Neural progenitor cell (in vitro differentiated cells): ENCODE measurements around the gene DLX1. TPM values are rescaled to one million over a fixed set of nuclear protein-coding genes. Genes with fewer than 3 reads are reported as not detected.

ENCODE experiments used
- DNase-seq: peaks from one replicate; pipeline ENCODE4 v3.0.0-alpha.2; 2016; ENCODE audit warnings: low spot score
- H2AFZ ChIP-seq: fragments of 200-600 bp; sonication (generic); replicated peaks from 2 replicates; pipeline ENCODE4 v1.6.1; 2016; ENCODE audit warnings: antibody characterized with exemption
- H3F3A ChIP-seq: fragments of 200-600 bp; sonication (generic); 2 replicates; pipeline ENCODE4 v1.6.1; 2016; ENCODE audit warnings: antibody characterized with exemption, low read depth
- H3K27ac ChIP-seq: fragments of 200-600 bp; sonication (generic); 2 replicates; pipeline ENCODE4 v1.5.1; 2016; ENCODE audit warnings: mild to moderate bottlenecking
- H3K27me3 ChIP-seq: fragments of 200-600 bp; sonication (generic); 2 replicates; pipeline ENCODE4 v1.6.1; 2016; ENCODE audit warnings: mild to moderate bottlenecking, moderate library complexity
- H3K36me3 ChIP-seq: fragments of 200-600 bp; sonication (generic); 2 replicates; pipeline ENCODE4 v1.5.1; 2016
- H3K4me1 ChIP-seq: fragments of 200-600 bp; sonication (generic); 2 replicates; pipeline ENCODE4 v1.6.1; 2016; ENCODE audit warnings: mixed run types
- H3K4me2 ChIP-seq: fragments of 200-600 bp; sonication (generic); 2 replicates; pipeline ENCODE4 v1.6.1; 2016
- H3K4me3 ChIP-seq: fragments of 200-600 bp; sonication (generic); 2 replicates; pipeline ENCODE4 v1.5.1; 2016
- H3K79me2 ChIP-seq: fragments of 200-600 bp; sonication (generic); 2 replicates; pipeline ENCODE4 v1.6.1; 2016; ENCODE audit warnings: low read depth
- H3K9ac ChIP-seq: fragments of 200-600 bp; sonication (generic); 2 replicates; pipeline ENCODE4 v1.6.1; 2016
- H3K9me3 ChIP-seq: fragments of 200-600 bp; sonication (generic); 2 replicates; pipeline ENCODE4 v1.5.1; 2016; ENCODE audit warnings: low read depth
- H4K20me1 ChIP-seq: fragments of 200-600 bp; sonication (generic); 2 replicates; pipeline ENCODE4 v1.6.1; 2016; ENCODE audit warnings: low read depth
- H3K27ac Mint-ChIP-seq: 3 replicates; pipeline ENCODE4 v1.8.0; 2021; ENCODE audit warnings: mixed read lengths
- H3K27me3 Mint-ChIP-seq: 2 replicates; pipeline ENCODE4 v1.8.0; 2022; ENCODE audit warnings: low read depth, mild to moderate bottlenecking, inconsistent platforms, moderate library complexity, mixed read lengths; ENCODE audit not compliant: insufficient read depth
- H3K36me3 Mint-ChIP-seq: 3 replicates; pipeline ENCODE4 v1.8.0; 2021; ENCODE audit warnings: mixed read lengths
- H3K4me1 Mint-ChIP-seq: 3 replicates; pipeline ENCODE4 v1.8.0; 2021; ENCODE audit warnings: mixed read lengths
- H3K4me3 Mint-ChIP-seq: 3 replicates; pipeline ENCODE4 v1.8.0; 2021; ENCODE audit warnings: mild to moderate bottlenecking, moderate library complexity, mixed read lengths
- H3K9me3 Mint-ChIP-seq: 3 replicates; pipeline ENCODE4 v1.8.0; 2020; ENCODE audit warnings: mixed read lengths
- CTCF ChIP-seq: fragments of 200-600 bp; sonication (generic); IDR thresholded peaks from 2 replicates; pipeline ENCODE4 v1.5.1; 2017; ENCODE audit warnings: antibody characterized with exemption, mild to moderate bottlenecking
- EZH2 ChIP-seq: fragments of 200-600 bp; sonication (generic); IDR thresholded peaks from 2 replicates; pipeline ENCODE4 v1.6.1; 2017; ENCODE audit warnings: antibody characterized with exemption, mild to moderate bottlenecking, moderate library complexity
- EZH2phosphoT487 ChIP-seq: fragments of 200-600 bp; sonication (generic); IDR thresholded peaks from 2 replicates; pipeline ENCODE4 v1.6.1; 2017; ENCODE audit warnings: antibody characterized with exemption
- total RNA-seq: library from RNA; depleted of rRNA; stranded (reverse); fragments of >200 nt; gene quantifications from 2 replicates; pipeline ENCODE4 v1.2.3, GENCODE V29; 2015; ENCODE audit warnings: low replicate concordance

DLX1 gene
- total RNA-seq, 1 donor from 2014 or later, result not detected

DNA sequence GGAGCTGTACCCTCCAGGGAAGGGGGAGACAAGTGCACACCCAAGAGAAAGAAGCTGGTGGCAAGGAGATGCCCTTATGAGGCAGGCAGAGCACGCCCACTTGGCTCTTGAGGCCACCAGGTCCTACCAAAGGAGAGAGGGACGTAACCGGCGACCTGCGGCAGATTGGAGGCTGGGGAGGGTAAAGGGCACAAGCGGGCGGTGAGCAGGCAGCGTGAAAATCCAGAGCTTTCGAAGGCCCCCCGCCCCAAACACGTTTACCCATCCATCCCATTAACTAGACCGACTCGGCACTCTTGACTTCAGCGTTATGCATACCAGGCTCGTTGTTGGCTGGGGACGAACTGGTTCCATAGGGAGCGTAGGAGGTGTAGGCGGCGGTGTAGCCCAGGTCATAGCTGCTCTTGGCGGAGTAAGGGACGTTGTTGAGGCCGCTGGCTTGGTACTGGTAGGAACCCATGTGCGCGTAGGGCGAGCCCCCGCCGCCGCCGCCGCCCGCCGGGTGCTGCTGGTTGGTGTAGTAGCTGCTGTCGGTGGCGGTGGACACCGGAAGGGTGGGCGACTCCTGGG is 16.6 kb downstream of the DLX1 start:
- H3K4me1 Mint-ChIP-seq, result peaks cover 44% of the 10 kb centered on the region
- H3K4me1 ChIP-seq, result peaks cover 45% of the 10 kb centered on the region
- H3F3A ChIP-seq, result peaks cover 76% of the 10 kb centered on the region
- H3K27me3 ChIP-seq, result peaks cover 100% of the 10 kb centered on the region
- peak overlapping the region; percentile 69 for H2AFZ ChIP-seq
- H4K20me1 ChIP-seq, result peaks cover 63% of the 10 kb centered on the region
- peaks cover 82% of the 10 kb centered on the region for H3K27me3 Mint-ChIP-seq
- no peaks in the 10 kb centered on the region for H3K9me3 Mint-ChIP-seq
- no peaks in the 10 kb centered on the region for H3K36me3 Mint-ChIP-seq
- peak overlapping the region; percentile 80 for H3K4me2 ChIP-seq
- no peak overlapping the region for H3K9ac ChIP-seq
- H3K27ac ChIP-seq, result no peak overlapping the region
- no peak overlapping the region for H3K27ac Mint-ChIP-seq
- TF ChIP-seq CTCF (no peak), EZH2phosphoT487 (peak; percentile 55), EZH2 (peak; percentile 90)
- no peaks in the 10 kb centered on the region for H3K36me3 ChIP-seq
- peak overlapping the region; percentile 54 for H3K4me3 ChIP-seq
- H3K79me2 ChIP-seq, result no peaks in the 10 kb centered on the region
- peak; percentile 51 for DNase-seq
- no peaks in the 10 kb centered on the region for H3K9me3 ChIP-seq
- peak overlapping the region; percentile 85 for H3K4me3 Mint-ChIP-seq

DNA sequence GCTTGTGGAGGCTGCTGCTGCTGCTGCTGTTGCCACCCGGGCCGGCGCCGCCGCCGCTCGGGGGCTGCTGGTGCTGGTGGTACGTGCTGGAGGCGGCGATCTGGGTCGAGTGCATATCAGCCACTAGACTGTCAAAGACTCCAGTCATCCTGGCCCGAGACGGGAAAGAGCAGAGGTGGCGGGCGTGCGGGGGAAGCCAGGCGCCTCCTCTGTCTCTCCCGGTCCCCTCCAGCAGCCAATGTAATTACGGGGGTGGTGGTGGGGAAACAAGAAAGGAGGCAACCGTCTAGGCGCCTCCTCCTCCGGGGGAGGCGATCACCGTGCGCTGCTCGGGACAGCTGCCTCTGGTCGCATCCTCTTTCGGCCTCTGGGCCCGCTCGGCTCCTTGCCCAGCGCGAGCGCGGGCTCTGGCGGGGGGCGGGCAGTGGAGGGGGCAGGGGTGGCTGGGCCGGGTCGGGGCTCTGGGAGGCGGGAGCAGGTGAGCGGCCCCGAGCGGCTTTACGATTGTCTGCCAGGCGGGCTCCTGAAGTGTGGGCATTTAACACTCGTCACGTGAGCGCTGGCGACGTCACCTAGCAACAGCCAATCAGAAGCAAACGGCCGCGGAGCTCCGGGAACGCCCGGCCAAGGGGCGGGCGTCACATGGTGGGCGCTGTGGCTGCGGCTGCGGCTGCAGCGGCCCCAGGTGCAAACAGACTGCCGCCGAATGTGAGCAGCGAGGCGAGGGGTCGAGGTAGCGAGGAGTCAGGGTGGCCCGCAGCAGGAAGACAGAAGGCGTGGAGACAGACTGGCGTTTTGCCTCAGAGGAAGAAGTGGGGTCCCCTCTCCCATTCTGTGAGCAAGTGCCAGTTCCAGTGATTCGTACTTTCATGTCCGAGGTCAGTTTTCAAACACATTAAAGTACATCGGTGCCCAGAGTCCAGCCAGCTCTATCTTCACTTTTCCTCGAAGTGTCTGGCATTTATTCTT is 17.4 kb downstream of the DLX1 start, which contains the start of gene DLX2:
DLX2 (minus strand) TSS at position 510 of the 969 bp plus-strand sequence; CDS start at position 148, 362 bp downstream.
- peaks cover 83% of the 10 kb centered on the region for H3K27me3 Mint-ChIP-seq
- H2AFZ ChIP-seq, result peak within 1 kb of the TSS; percentile 69
- peak within 1 kb of the TSS; percentile 80 for H3K4me2 ChIP-seq
- H3K9me3 ChIP-seq, result no peaks in the 10 kb centered on the region
- peak within 1 kb of the TSS; percentile 85 for H3K4me3 Mint-ChIP-seq
- no peaks in the 10 kb centered on the region for H3K36me3 Mint-ChIP-seq
- H3K4me3 ChIP-seq, result peak within 1 kb of the TSS; percentile 54
- H3K27me3 ChIP-seq, result peaks cover 100% of the 10 kb centered on the region
- H3K9me3 Mint-ChIP-seq, result no peaks in the 10 kb centered on the region
- H3K79me2 ChIP-seq, result no peaks in the 10 kb centered on the region
- peaks cover 68% of the 10 kb centered on the region for H3F3A ChIP-seq
- H3K27ac Mint-ChIP-seq, result no peak within 1 kb of the TSS
- H4K20me1 ChIP-seq, result peaks cover 60% of the 10 kb centered on the region
- H3K9ac ChIP-seq, result no peak within 1 kb of the TSS
- no peaks in the 10 kb centered on the region for H3K36me3 ChIP-seq
- H3K4me1 Mint-ChIP-seq, result peaks cover 42% of the 10 kb centered on the region
- no peak for TF ChIP-seq CTCF
- no peak for TF ChIP-seq EZH2
- TF ChIP-seq EZH2phosphoT487, result no peak
- no peak within 1 kb of the TSS for H3K27ac ChIP-seq
- H3K4me1 ChIP-seq, result peaks cover 38% of the 10 kb centered on the region
- peak; percentile 98 for DNase-seq

GRCh38 chr2:172103471-172104272 is 18.4 kb downstream of the DLX1 start:
- peaks cover 45% of the 10 kb centered on the region for H3K4me1 Mint-ChIP-seq
- no peaks in the 10 kb centered on the region for H3K36me3 ChIP-seq
- no peak for TF ChIP-seq EZH2phosphoT487
- TF ChIP-seq CTCF, result peak; percentile 96
- peak; percentile 71 for TF ChIP-seq EZH2
- no peak overlapping the region for H3K27ac Mint-ChIP-seq
- H3K4me3 ChIP-seq, result peak overlapping the region; percentile 54
- H2AFZ ChIP-seq, result no peak overlapping the region
- peaks cover 38% of the 10 kb centered on the region for H3K4me1 ChIP-seq
- no peaks in the 10 kb centered on the region for H3K9me3 Mint-ChIP-seq
- H3K36me3 Mint-ChIP-seq, result no peaks in the 10 kb centered on the region
- H3K4me3 Mint-ChIP-seq, result peak overlapping the region; percentile 85
- H3K27ac ChIP-seq, result no peak overlapping the region
- H3K79me2 ChIP-seq, result no peaks in the 10 kb centered on the region
- peak overlapping the region; percentile 80 for H3K4me2 ChIP-seq
- peaks cover 50% of the 10 kb centered on the region for H4K20me1 ChIP-seq
- no peaks in the 10 kb centered on the region for H3K9me3 ChIP-seq
- H3K27me3 Mint-ChIP-seq, result peaks cover 85% of the 10 kb centered on the region
- peaks cover 63% of the 10 kb centered on the region for H3F3A ChIP-seq
- peaks cover 100% of the 10 kb centered on the region for H3K27me3 ChIP-seq
- DNase-seq, result peak; percentile 90
- no peak overlapping the region for H3K9ac ChIP-seq
